Measurements from ENCODE around the gene DTD2.

The DTD2 gene

DNA sequence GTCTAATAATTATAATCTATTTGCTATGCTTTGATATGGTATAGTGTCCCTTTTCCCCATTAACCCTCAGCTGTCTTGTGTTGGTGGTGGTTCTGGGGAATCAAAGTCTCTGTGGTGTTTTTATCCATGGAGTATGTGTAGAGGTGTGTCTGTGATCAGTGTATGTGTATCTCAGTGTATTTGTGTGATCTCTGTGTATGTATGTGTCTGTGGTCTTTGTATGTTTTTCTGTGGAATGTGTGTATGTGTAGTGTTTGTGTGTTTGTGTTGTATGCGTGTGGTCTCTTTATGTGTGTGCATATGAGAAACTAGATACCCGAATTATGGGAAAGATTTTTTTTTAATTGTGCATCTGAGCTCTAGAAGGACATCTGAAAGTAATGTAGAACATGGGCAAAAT lies 29.5 kb upstream of the DTD2 start:
- no peak for DNase-seq (ENCODE audit: extremely low spot score)
- POLR2A ChIA-PET = no interaction called here
- TF ChIP-seq TARDBP (IDR thresholded peaks at IDR 0.05) (no peak), L3MBTL2 (conservative IDR thresholded peaks at IDR 0.05) (no peak), NFRKB (IDR thresholded peaks at IDR 0.05) (no peak), CTBP1 (IDR thresholded peaks at IDR 0.05; ENCODE audit: borderline replicate concordance) (no peak), ELF4 (IDR thresholded peaks at IDR 0.05) (no peak), LEF1 (IDR thresholded peaks at IDR 0.05; ENCODE audit: borderline replicate concordance) (no peak), ZNF384 (IDR thresholded peaks at IDR 0.05) (no peak), ARNT (IDR thresholded peaks at IDR 0.05) (no peak), BHLHE40 (IDR thresholded peaks at IDR 0.05; ENCODE audit: borderline replicate concordance) (no peak), SUZ12 (IDR thresholded peaks at IDR 0.05) (no peak), SP1 (IDR thresholded peaks at IDR 0.05) (no peak), FOXA1 (IDR thresholded peaks at IDR 0.05) (no peak)
- TF ChIP-seq, protein P1, sequence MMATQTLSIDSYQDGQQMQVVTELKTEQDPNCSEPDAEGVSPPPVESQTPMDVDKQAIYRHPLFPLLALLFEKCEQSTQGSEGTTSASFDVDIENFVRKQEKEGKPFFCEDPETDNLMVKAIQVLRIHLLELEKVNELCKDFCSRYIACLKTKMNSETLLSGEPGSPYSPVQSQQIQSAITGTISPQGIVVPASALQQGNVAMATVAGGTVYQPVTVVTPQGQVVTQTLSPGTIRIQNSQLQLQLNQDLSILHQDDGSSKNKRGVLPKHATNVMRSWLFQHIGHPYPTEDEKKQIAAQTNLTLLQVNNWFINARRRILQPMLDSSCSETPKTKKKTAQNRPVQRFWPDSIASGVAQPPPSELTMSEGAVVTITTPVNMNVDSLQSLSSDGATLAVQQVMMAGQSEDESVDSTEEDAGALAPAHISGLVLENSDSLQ (IDR thresholded peaks at IDR 0.05) = no peak
- CTCF ChIA-PET = no interaction called here

DNA sequence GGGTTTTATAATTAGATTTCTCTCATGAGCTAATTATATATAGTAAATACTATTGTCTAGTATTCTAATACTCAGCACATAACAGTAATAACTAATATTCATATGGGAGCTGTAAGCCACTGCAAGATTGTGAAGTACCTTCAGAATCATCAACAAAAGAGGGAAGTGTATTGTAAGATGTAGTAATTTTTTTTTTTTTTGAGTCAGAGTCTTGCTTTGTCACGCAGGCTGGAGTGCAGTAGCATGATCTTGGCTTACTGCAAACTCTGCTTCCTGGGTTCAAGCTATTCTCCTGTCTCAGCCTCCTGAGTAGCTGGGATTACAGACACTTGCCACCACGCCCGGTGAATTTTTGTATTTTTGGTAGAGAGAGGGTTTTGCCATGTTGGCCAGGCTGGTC lies 27.4 kb upstream of the DTD2 start:
- no peak for DNase-seq (ENCODE audit: extremely low spot score)
- TF ChIP-seq TARDBP (IDR thresholded peaks at IDR 0.05) (no peak), ARNT (IDR thresholded peaks at IDR 0.05) (no peak), BHLHE40 (IDR thresholded peaks at IDR 0.05; ENCODE audit: borderline replicate concordance) (no peak), L3MBTL2 (conservative IDR thresholded peaks at IDR 0.05) (no peak), FOXK2 (IDR thresholded peaks at IDR 0.05) (no peak), NFRKB (IDR thresholded peaks at IDR 0.05) (no peak), SP1 (IDR thresholded peaks at IDR 0.05) (no peak), ELF4 (IDR thresholded peaks at IDR 0.05) (no peak), ZNF384 (IDR thresholded peaks at IDR 0.05) (no peak), FOXA1 (IDR thresholded peaks at IDR 0.05) (no peak), LEF1 (IDR thresholded peaks at IDR 0.05; ENCODE audit: borderline replicate concordance) (no peak), CTBP1 (IDR thresholded peaks at IDR 0.05; ENCODE audit: borderline replicate concordance) (no peak), SUZ12 (IDR thresholded peaks at IDR 0.05) (no peak), FOXM1 (IDR thresholded peaks at IDR 0.05; ENCODE audit: borderline replicate concordance) (no peak), HDGF (IDR thresholded peaks at IDR 0.05; ENCODE audit: borderline replicate concordance) (no peak)
- TF ChIP-seq, protein P1 (IDR thresholded peaks at IDR 0.05) = no peak
- ChIA-PET CTCF (no interaction called here), POLR2A (no interaction called here)

DNA sequence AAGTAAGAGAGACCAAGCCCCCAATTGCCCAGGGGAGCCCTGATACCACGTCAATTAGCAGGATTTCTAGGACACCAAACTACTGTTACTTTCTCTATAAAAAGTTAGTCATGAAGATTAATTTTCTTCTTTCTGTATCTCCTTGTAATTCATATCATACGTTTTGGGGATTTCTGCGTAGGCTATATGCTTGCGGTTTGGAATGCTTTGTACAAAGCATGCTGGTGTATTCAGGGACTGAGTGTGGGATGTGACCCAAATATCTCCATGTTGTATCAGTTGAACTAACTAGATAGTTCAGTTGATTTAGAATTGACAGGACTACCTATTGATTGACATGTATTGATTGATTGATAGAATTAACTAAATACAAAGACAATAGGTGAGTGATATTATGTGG lies 22.9 kb upstream of the DTD2 start:
- POLR2A ChIA-PET = no interaction called here
- CTCF ChIA-PET = no interaction called here
- TF ChIP-seq HDGF (IDR thresholded peaks at IDR 0.05; ENCODE audit: borderline replicate concordance) (no peak), SUZ12 (IDR thresholded peaks at IDR 0.05) (no peak), L3MBTL2 (conservative IDR thresholded peaks at IDR 0.05) (no peak), FOXM1 (IDR thresholded peaks at IDR 0.05; ENCODE audit: borderline replicate concordance) (no peak)
- TF ChIP-seq, protein P1 (IDR thresholded peaks at IDR 0.05) = peak; percentile 68; the same call in 1 of the 2 replicates
- no peak for DNase-seq (ENCODE audit: extremely low spot score)

DNA sequence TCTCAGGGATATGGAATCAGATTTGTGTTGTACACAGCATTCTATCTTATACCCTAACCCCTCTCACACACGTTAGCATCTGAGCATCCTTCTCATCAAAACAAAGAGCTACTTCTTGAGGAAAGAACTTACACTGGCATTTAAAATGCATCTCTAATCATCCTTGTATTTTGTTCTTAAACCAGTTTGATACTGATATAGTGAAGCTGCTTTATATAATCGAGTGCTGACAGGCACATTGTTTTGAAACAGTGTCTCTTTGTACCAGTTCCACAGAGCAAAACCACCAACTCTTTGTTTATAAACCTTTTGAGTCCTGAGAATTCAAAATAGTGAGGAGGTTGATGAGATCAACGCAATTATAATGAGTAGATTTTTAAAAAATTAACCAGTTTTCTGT lies 21.7 kb upstream of the DTD2 start:
- ChIA-PET POLR2A (no interaction called here), CTCF (interaction anchor here (0.6 kb wide), 1 partner anchor 19 kb away, joined by 4 read pairs; no protein-coding TSS in a partner anchor)
- DNase-seq (ENCODE audit: extremely low spot score) = no peak
- no peak for TF ChIP-seq LEF1 (IDR thresholded peaks at IDR 0.05; ENCODE audit: borderline replicate concordance)
- TF ChIP-seq FOXA1 (IDR thresholded peaks at IDR 0.05) = no peak
- no peak for TF ChIP-seq SP1 (IDR thresholded peaks at IDR 0.05)
- TF ChIP-seq ARNT (IDR thresholded peaks at IDR 0.05) = no peak
- TF ChIP-seq SUZ12 (IDR thresholded peaks at IDR 0.05) = no peak
- TF ChIP-seq L3MBTL2 (conservative IDR thresholded peaks at IDR 0.05) = no peak

DNA sequence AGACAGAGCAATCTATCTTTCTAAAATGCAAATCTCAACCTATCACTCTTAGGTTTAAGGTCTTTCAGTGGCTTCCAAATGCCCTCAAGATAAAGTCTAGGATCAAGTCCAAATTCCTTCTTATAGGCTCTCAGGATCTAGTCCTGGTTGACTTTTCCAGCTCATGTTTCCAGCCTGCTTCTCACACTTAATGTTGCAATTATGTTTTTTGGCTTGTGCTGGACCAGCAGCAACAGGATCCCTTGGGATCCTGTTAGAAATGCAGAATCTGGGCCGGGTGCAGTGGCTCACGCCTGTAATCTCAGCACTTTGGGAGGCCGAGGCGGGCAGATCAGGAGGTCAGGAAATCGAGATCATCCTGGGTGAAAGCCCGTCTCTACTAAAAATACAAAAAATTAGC lies 19.9 kb upstream of the DTD2 start:
- DNase-seq (ENCODE audit: extremely low spot score) = no peak
- no peak for TF ChIP-seq BHLHE40 (IDR thresholded peaks at IDR 0.05; ENCODE audit: borderline replicate concordance)
- no peak for TF ChIP-seq TARDBP (IDR thresholded peaks at IDR 0.05)
- no peak for TF ChIP-seq LEF1 (IDR thresholded peaks at IDR 0.05; ENCODE audit: borderline replicate concordance)
- TF ChIP-seq HDGF (IDR thresholded peaks at IDR 0.05; ENCODE audit: borderline replicate concordance) = no peak
- no peak for TF ChIP-seq ZNF384 (IDR thresholded peaks at IDR 0.05)
- no peak for TF ChIP-seq ARNT (IDR thresholded peaks at IDR 0.05)
- no peak for TF ChIP-seq SUZ12 (IDR thresholded peaks at IDR 0.05)
- TF ChIP-seq L3MBTL2 (conservative IDR thresholded peaks at IDR 0.05) = no peak
- TF ChIP-seq SP1 (IDR thresholded peaks at IDR 0.05) = no peak
- TF ChIP-seq, protein P1 (IDR thresholded peaks at IDR 0.05) = no peak
- no peak for TF ChIP-seq NFRKB (IDR thresholded peaks at IDR 0.05)
- no peak for TF ChIP-seq ELF4 (IDR thresholded peaks at IDR 0.05)
- no peak for TF ChIP-seq FOXK2 (IDR thresholded peaks at IDR 0.05)
- TF ChIP-seq FOXA1 (IDR thresholded peaks at IDR 0.05) = no peak
- TF ChIP-seq CTBP1 (IDR thresholded peaks at IDR 0.05; ENCODE audit: borderline replicate concordance) = no peak
- TF ChIP-seq FOXM1 (IDR thresholded peaks at IDR 0.05; ENCODE audit: borderline replicate concordance) = no peak
- ChIA-PET POLR2A (no interaction called here), CTCF (no interaction called here)

Measured in HEK293T (cell line).